Measurements from ENCODE around the gene CAMSAP2.

- TF ChIP-seq CTCF (IDR thresholded peaks at IDR 0.05 in 2 of 3, conservative IDR thresholded peaks at IDR 0.05 in 1 of 3; ENCODE audit: control insufficient read depth in 2 of 3, extremely low read depth in 1 of 3, insufficient read depth in 1 of 3, low read depth in 3 of 3, low read length in 3 of 3) (no peak), SIN3A (IDR thresholded peaks at IDR 0.05; ENCODE audit: low read depth, low read length) (no peak), SMARCA5 (IDR thresholded peaks at IDR 0.05) (no peak), EZH2 (IDR thresholded peaks at IDR 0.05; ENCODE audit: borderline replicate concordance, control insufficient read depth, low read depth, low read length) (no peak), RAD21 (IDR thresholded peaks at IDR 0.05; ENCODE audit: insufficient read depth, low read depth, low read length) (no peak)
- TF ChIP-seq, protein P1, sequence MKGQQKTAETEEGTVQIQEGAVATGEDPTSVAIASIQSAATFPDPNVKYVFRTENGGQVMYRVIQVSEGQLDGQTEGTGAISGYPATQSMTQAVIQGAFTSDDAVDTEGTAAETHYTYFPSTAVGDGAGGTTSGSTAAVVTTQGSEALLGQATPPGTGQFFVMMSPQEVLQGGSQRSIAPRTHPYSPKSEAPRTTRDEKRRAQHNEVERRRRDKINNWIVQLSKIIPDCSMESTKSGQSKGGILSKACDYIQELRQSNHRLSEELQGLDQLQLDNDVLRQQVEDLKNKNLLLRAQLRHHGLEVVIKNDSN (IDR thresholded peaks at IDR 0.05; ENCODE audit: borderline replicate concordance, extremely low read length, insufficient read depth, low read depth, low read length), result no peak
Observed at GRCh38 chr1:200900877-200901276, 162.2 kb downstream of the CAMSAP2 start.

All from GM12878 (cell line).